SK-N-SH (cell line): ENCODE data around the gene COL15A1. TPM values are rescaled to one million over a fixed set of nuclear protein-coding genes. Genes with fewer than 3 reads are reported as not detected.

Experiments used
- CTCF ChIA-PET: fragments of 300-600, 350-600 bp; formaldehyde crosslinking; extraction: SDS; loops from one replicate; lab custom pipeline; 2021; lab: Yijun Ruan, JAX
- POLR2A ChIA-PET: fragments of 350-600 bp; sonication (Branson Sonifier 250); formaldehyde crosslinking; extraction: SDS; loops from one replicate; lab custom pipeline; 2020; ENCODE audit warnings: antibody characterized with exemption, inconsistent platforms; lab: Yijun Ruan, JAX
- DNase-seq: peaks from one replicate; pipeline ENCODE4 v3.0.0; 2012
- H2AFZ ChIP-seq: fragments of 200-600 bp; sonication (generic); 2 replicates; pipeline ENCODE4 v1.8.1; 2016; ENCODE audit warnings: antibody characterized with exemption, mild to moderate bottlenecking, low read depth
- H3F3A ChIP-seq: fragments of 200-600 bp; sonication (generic); replicated peaks from 2 replicates; pipeline ENCODE3; 2016; ENCODE audit warnings: antibody characterized with exemption, mild to moderate bottlenecking; ENCODE audit not compliant: insufficient read depth
- H3K27ac ChIP-seq, 2 experiments: fragments of 200-500 bp in 1 of 2; fragments of 200-600 bp in 1 of 2; sonication (Bioruptor generic) in 1 of 2; sonication (generic), shearing (Covaris generic) in 1 of 2; 2 replicates each; pipeline versions ENCODE4 v1.5.1 to v1.6.1; 2014 to 2016; ENCODE audit warnings: low read depth in 2 of 2, inconsistent platforms in 1 of 2, low read length in 1 of 2, mild to moderate bottlenecking in 1 of 2, mixed read lengths in 1 of 2
- H3K27me3 ChIP-seq: fragments of 200-600 bp; sonication (generic), shearing (Covaris generic); 2 replicates; pipeline ENCODE4 v1.6.1; 2016; ENCODE audit warnings: mixed run types; ENCODE audit not compliant: insufficient read depth
- H3K36me3 ChIP-seq, 2 experiments: fragments of 200-500 bp in 1 of 2; fragments of 200-600 bp in 1 of 2; sonication (Bioruptor generic) in 1 of 2; sonication (generic) in 1 of 2; replicated peaks in 1 of 2; 2 replicates each; pipeline versions ENCODE3 to v1.5.1; 2014 to 2016; ENCODE audit warnings: low read length in 1 of 2, mild to moderate bottlenecking in 1 of 2; ENCODE audit not compliant: insufficient read depth in 2 of 2, control insufficient read depth in 1 of 2
- H3K4me1 ChIP-seq, 2 experiments: fragments of 200-500 bp in 1 of 2; fragments of 200-600 bp in 1 of 2; sonication (Bioruptor generic) in 1 of 2; sonication (generic), shearing (Covaris generic) in 1 of 2; 2 replicates each; pipeline versions ENCODE4 v1.5.1 to v1.6.1; 2014 to 2016; ENCODE audit warnings: low read depth in 1 of 2, low read length in 1 of 2, mixed run types in 1 of 2; ENCODE audit not compliant: insufficient read depth in 2 of 2, control insufficient read depth in 1 of 2
- H3K4me2 ChIP-seq: fragments of 200-600 bp; sonication (generic), shearing (Covaris generic); 2 replicates; pipeline ENCODE4 v1.6.1; 2017; ENCODE audit warnings: mixed run types
- H3K4me3 ChIP-seq, 2 experiments: fragments of 200-500 bp in 1 of 2; fragments of 200-600 bp in 1 of 2; sonication (Bioruptor generic) in 1 of 2; sonication (generic), shearing (Covaris generic) in 1 of 2; 2 replicates each; pipeline versions ENCODE4 v1.5.1 to v1.8.1; 2014 to 2016; ENCODE audit warnings: low read depth in 2 of 2, inconsistent platforms in 1 of 2, low read length in 1 of 2, mild to moderate bottlenecking in 1 of 2, mixed read lengths in 1 of 2, moderate library complexity in 1 of 2
- H3K79me2 ChIP-seq: fragments of 200-600 bp; sonication (generic); 2 replicates; pipeline ENCODE4 v1.8.1; 2017; ENCODE audit warnings: mild to moderate bottlenecking; ENCODE audit not compliant: insufficient read depth
- H3K9ac ChIP-seq: fragments of 200-600 bp; sonication (generic); 2 replicates; pipeline ENCODE4 v1.6.1; 2017; ENCODE audit warnings: mixed run types
- H3K9me2 ChIP-seq: fragments of 200-600 bp; sonication (generic); 2 replicates; pipeline ENCODE4 v1.6.1; 2017; ENCODE audit warnings: mixed run types
- H3K9me3 ChIP-seq: fragments of 200-600 bp; sonication (generic); 2 replicates; pipeline ENCODE4 v1.6.1; 2017; ENCODE audit warnings: mixed run types, mild to moderate bottlenecking, moderate library complexity
- H4K20me1 ChIP-seq: fragments of 200-600 bp; sonication (generic); 2 replicates; pipeline ENCODE4 v1.6.1; 2017; ENCODE audit warnings: mild to moderate bottlenecking, mixed run types; ENCODE audit not compliant: insufficient read depth
- ELF1 ChIP-seq: IDR thresholded peaks from 2 replicates; pipeline ENCODE4 v1.4.0; 2012
- EP300 ChIP-seq, 2 experiments: IDR thresholded peaks; 2 replicates each; pipeline versions ENCODE4 v1.4.0 to v1.6.1; 2012; ENCODE audit warnings: borderline replicate concordance in 1 of 2, low read depth in 1 of 2, low read length in 1 of 2
- EZH2phosphoT487 ChIP-seq: fragments of 200-600 bp; sonication (generic); IDR thresholded peaks from 2 replicates; pipeline ENCODE4 v1.6.1; 2017; ENCODE audit warnings: low read depth, mixed run types, mild to moderate bottlenecking, antibody characterized with exemption, moderate library complexity, borderline replicate concordance
- FOSL2 ChIP-seq: IDR thresholded peaks from 2 replicates; pipeline ENCODE4 v1.4.0; 2012; ENCODE audit warnings: low read depth, mild to moderate bottlenecking, moderate library complexity, borderline replicate concordance
- FOXM1 ChIP-seq: IDR thresholded peaks from 2 replicates; pipeline ENCODE4 v1.4.0; 2012; ENCODE audit warnings: low read depth, mild to moderate bottlenecking
- GABPA ChIP-seq: IDR thresholded peaks from 2 replicates; pipeline ENCODE4 v1.4.0; 2012; ENCODE audit warnings: low read depth, mild to moderate bottlenecking
- JUND ChIP-seq: IDR thresholded peaks from 2 replicates; pipeline ENCODE4 v1.4.0; 2012
- MAX ChIP-seq: IDR thresholded peaks from 2 replicates; pipeline ENCODE4 v1.4.0; 2012; ENCODE audit warnings: low read depth
- MEF2A ChIP-seq: IDR thresholded peaks from 2 replicates; pipeline ENCODE4 v1.4.0; 2012; ENCODE audit warnings: low read depth, borderline replicate concordance
- MXI1 ChIP-seq: IDR thresholded peaks from 2 replicates; pipeline ENCODE4 v1.6.1; 2012; ENCODE audit warnings: mild to moderate bottlenecking, low read depth, low read length, improper control_type of control experiment
- NRF1 ChIP-seq: IDR thresholded peaks from 2 replicates; pipeline ENCODE4 v1.6.1; 2012; ENCODE audit warnings: low read depth, mild to moderate bottlenecking, low read length
- POLR2AphosphoS5 ChIP-seq: IDR thresholded peaks from 2 replicates; pipeline ENCODE4 v1.6.1; 2012; ENCODE audit warnings: low read depth, low read length
- RCOR1 ChIP-seq: fragments of 150-350 bp; IDR thresholded peaks from 2 replicates; pipeline ENCODE4 v1.6.1; 2017; ENCODE audit warnings: antibody characterized with exemption, low read length
- RFX5 ChIP-seq: IDR thresholded peaks from 2 replicates; pipeline ENCODE4 v1.6.1; 2012; ENCODE audit warnings: mild to moderate bottlenecking, improper control_type of control experiment, low read length
- RXRA ChIP-seq: IDR thresholded peaks from 2 replicates; pipeline ENCODE4 v1.4.0; 2012; ENCODE audit warnings: low read depth, mild to moderate bottlenecking, borderline replicate concordance
- SMC3 ChIP-seq: IDR thresholded peaks from 2 replicates; pipeline ENCODE4 v1.6.1; 2012; ENCODE audit warnings: low read depth, low read length, improper control_type of control experiment
- TAF1 ChIP-seq: IDR thresholded peaks from 2 replicates; pipeline ENCODE4 v1.6.1; 2012; ENCODE audit warnings: low read depth, mild to moderate bottlenecking, low read length, moderate library complexity, borderline replicate concordance
- TEAD4 ChIP-seq: IDR thresholded peaks from 2 replicates; pipeline ENCODE4 v1.4.0; 2012; ENCODE audit warnings: mild to moderate bottlenecking, borderline replicate concordance; ENCODE audit not compliant: insufficient read depth
- USF1 ChIP-seq: IDR thresholded peaks from 2 replicates; pipeline ENCODE4 v1.4.0; 2012; ENCODE audit warnings: low read depth, borderline replicate concordance
- ZBTB33 ChIP-seq: IDR thresholded peaks from 2 replicates; pipeline ENCODE4 v1.4.0; 2012; ENCODE audit warnings: low read depth, borderline replicate concordance
- WGBS: methylation state at CpG from one replicate; pipeline ENCODE4 v1.1.6; 2017; ENCODE audit warnings: low lambda C conversion rate; 5-methylcytosine and 5-hydroxymethylcytosine counted together
- polyA plus RNA-seq, 3 experiments: library from polyadenylated mRNA; depleted of rRNA; stranded (reverse); fragments of >200 nt; gene quantifications; 2 replicates each; pipeline ENCODE4 v1.2.3, GENCODE V29; 2012
- TF ChIP-seq, protein P1 (sequence below): fragments of 150-350 bp; IDR thresholded peaks from 2 replicates; pipeline ENCODE4 v1.6.1; 2016; ENCODE audit warnings: mild to moderate bottlenecking, low read depth, low read length

The COL15A1 gene
- polyA plus RNA-seq, 1 of the 3 experiments (the other 2 are of a cell fraction) = 0.84 TPM

GRCh38 chr9:99002706-99003105, 59.0 kb downstream of the COL15A1 start (continued):
- TF ChIP-seq MAX (no peak), MXI1 (no peak), TEAD4 (no peak), NRF1 (no peak), TAF1 (no peak)
- TF ChIP-seq, protein P1, sequence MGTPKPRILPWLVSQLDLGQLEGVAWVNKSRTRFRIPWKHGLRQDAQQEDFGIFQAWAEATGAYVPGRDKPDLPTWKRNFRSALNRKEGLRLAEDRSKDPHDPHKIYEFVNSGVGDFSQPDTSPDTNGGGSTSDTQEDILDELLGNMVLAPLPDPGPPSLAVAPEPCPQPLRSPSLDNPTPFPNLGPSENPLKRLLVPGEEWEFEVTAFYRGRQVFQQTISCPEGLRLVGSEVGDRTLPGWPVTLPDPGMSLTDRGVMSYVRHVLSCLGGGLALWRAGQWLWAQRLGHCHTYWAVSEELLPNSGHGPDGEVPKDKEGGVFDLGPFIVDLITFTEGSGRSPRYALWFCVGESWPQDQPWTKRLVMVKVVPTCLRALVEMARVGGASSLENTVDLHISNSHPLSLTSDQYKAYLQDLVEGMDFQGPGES = no peak

DNA sequence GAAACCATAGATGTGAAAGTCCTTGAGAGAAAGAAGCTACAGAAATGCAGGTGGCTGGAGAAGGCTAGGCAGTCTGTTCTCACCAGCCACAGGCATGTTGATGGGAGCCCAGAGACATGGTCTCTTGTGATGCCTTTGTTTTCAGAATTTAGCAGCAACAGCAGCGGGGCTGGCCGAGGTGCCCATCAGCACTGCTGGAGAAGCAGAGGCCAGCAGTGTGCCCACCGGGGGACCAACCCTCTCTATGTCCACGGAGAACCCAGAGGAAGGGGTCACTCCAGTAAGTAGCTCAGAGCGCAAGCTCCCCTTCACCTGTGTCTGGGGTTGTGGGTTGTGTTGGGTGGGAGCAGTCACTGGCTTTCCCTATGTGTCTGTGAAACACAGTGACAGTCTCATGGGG, 59.6 kb downstream of the COL15A1 start:
- H4K20me1 ChIP-seq = no peaks in the 10 kb centered on the region
- H3K9me3 ChIP-seq = no peaks in the 10 kb centered on the region
- no peaks in the 10 kb centered on the region for H3K36me3 ChIP-seq
- H3K9me2 ChIP-seq = no peaks in the 10 kb centered on the region
- H3K4me1 ChIP-seq = peaks cover 0 to 5% of the 10 kb centered on the region in 2 experiments; a peak in 1 of 4 replicates
- DNase-seq = no peak
- 84% methylated on average over 4 of the region's 5 CpGs for WGBS
- H3K9ac ChIP-seq = no peak overlapping the region
- ChIA-PET POLR2A (no interaction called here), CTCF (interaction anchor here (0.6 to 11.4 kb wide), 4 partner anchors 29 to 155 kb away, joined by 3 to 131 read pairs (median 46); no protein-coding TSS in a partner anchor)
- H3F3A ChIP-seq = no peaks in the 10 kb centered on the region
- H3K4me3 ChIP-seq = no peak overlapping the region
- H3K4me2 ChIP-seq = no peak overlapping the region
- no peaks in the 10 kb centered on the region for H3K79me2 ChIP-seq
- H3K27ac ChIP-seq = no peak overlapping the region
- no peak overlapping the region for H2AFZ ChIP-seq
- TF ChIP-seq ZBTB33 (no peak), TAF1 (no peak), EZH2phosphoT487 (no peak), MXI1 (no peak), MEF2A (no peak), RXRA (no peak), EP300 (IDR thresholded peaks at IDR 0.05; ENCODE audit: borderline replicate concordance in 1 of 2, low read depth in 1 of 2, low read length in 1 of 2) (no peak), USF1 (no peak), ELF1 (no peak), TEAD4 (no peak), RFX5 (no peak), FOSL2 (no peak), MAX (no peak), POLR2AphosphoS5 (no peak), JUND (no peak), RCOR1 (no peak), FOXM1 (no peak), SMC3 (no peak), GABPA (no peak)
- H3K27me3 ChIP-seq = no peaks in the 10 kb centered on the region
